GM21423 (cell line): ENCODE measurements around the gene GPR171.
"Not testable (repeated sequence)": the region's sequence is repeated elsewhere in the genome, so short reads cannot be mapped to it uniquely, and the experiment has no call there.

Experiments
- ATAC-seq: cut with Tn5 transposase; IDR thresholded peaks from one replicate; pipeline ENCODE4 v1.9.1; 2021; ENCODE audit warnings: mild to moderate bottlenecking, moderate library complexity; ENCODE audit not compliant: unreplicated experiment

GPR171 gene, protein sequence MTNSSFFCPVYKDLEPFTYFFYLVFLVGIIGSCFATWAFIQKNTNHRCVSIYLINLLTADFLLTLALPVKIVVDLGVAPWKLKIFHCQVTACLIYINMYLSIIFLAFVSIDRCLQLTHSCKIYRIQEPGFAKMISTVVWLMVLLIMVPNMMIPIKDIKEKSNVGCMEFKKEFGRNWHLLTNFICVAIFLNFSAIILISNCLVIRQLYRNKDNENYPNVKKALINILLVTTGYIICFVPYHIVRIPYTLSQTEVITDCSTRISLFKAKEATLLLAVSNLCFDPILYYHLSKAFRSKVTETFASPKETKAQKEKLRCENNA

DNA sequence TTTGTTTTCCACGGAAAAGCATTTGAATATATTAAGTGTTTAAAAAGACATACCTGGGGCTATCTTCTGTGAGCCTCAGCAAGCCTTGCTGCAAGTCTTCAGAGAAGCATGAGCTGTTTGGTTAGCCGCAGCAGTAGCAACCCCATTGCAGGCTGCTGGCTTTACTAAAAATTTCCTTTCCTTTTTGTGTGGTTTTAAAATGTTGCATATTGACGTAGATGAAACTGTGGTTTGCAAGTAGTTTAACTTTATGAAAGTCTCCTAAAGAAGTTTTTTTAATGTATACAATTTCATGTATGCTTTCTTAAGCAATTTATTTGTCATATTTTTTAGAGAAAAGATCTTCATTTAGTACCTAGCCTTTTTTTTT, at the start of gene GPR171:
Gene GPR171 (minus strand): TSS at position 166 of the 370 bp plus-strand sequence. CDS start 3,830 bp downstream, outside the sequence.
- peak; percentile 88 for ATAC-seq

DNA sequence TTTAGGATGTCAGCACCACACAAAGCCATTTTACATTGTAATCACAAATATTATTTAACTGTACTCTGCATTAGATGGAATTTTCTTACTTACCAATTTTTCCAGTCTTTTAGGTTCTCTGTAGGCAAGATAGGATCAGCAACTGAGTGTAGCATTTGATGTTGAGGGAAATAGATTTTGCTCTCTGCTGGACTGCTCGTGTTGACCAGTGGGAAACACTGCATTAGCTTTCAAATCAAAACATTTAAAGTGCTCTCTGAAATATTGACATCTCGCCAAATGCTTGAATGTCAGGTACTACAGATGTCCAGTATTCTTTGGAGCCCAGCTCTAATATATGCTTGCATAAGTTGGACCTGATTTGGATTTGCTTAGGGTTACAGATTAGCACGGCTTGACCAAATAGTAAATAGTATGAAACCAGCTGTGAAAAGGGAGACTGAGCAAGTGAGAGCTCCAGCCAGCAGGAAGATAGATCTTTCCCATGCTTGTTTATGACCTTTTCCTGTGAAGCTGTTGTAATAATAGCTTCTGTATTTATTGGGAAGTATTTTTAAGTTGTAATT, 45.8 kb upstream of the GPR171 start:
- ATAC-seq: no peak

DNA sequence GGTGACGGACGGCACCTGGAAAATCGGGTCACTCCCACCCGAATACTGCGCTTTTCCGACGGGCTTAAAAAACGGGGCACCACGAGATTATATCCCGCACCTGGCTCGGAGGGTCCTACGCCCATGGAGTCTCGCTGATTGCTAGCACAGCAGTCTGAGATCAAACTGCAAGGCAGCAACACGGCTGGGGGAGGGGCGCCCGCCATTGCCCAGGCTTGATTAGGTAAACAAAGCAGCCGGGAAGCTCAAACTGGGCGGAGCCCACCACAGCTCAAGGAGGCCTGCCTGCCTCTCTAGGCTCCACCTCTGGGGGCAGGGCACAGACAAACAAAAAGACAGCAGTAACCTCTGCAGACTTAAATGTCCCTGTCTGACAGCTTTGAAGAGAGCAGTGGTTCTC, 39.0 kb upstream of the GPR171 start:
- not testable (repeated sequence) for ATAC-seq

DNA sequence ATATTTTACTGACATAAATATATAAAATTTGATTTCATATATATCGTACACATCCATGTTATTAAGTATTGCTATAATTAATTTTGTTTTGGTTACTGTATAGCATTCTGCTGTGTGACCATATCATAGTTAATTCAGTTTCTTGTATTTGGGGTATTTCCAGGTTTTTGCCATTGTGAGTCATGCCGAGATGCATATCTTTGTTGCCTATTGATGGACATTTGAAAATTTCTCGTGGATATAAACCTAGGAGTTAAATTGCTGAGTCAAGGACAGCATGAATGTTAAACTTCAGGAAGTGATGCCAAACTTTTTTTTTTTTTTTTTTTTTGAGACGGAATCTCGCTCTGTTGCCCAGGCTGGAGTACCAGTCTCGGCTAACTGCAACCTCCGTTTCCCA, 33.7 kb upstream of the GPR171 start:
- no peak for ATAC-seq

DNA sequence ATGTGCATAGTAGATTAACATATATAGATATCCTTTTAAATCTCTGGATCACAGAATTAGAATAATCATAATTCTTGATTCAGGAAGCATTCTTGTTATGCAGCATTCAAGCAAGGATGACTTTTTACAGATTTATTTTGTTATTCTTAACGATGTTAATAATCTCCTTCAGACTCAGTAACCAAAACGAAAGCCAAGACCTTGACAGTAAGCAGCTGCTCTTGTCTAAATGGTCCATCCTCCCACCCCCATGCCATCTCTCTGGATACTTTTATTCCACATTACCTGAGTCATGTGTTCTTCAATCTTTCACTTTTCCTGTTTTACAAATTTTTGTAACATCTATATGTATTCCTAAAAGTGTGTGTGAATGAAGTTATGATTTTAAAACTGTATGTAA, 33.3 kb upstream of the GPR171 start:
- no peak for ATAC-seq

DNA sequence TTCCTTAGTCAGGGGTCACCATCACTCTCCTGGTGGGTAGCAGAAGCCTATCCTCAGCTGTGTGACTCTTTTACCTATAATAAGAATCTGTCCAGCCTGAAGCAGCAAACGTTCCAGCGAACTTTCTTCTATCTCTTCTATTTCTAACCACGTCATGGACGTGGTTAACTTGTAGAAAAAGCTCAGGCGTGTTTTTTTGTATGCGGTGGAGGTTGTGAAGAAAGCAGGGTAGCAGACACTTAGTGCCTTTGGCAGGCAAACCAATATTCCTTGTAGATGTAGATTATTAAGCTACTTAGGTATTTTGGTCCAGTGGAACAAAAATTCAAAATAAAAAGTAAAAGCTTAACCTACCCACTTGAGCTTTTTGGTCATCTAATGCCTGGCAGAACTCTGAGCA, 31.8 kb upstream of the GPR171 start:
- no peak for ATAC-seq

DNA sequence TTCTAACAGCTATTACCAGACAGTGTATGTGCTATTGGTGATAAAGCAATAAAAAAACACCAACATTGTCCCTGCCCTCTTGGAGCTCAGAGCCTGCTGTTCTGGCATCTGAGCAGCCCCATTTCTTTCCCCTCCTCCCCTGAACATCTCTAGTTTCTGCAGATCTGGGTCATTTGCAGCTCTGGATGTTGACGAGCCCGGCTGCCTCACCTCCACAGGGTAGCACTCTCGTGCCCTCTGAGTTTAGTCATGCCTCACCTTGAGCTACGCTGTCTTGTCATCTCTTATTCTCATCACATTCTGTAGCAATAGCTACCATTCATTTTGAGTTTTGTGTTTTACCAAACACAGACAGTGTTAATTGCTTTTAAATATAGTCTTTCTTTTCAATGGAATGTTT, 30.0 kb upstream of the GPR171 start:
- no peak for ATAC-seq

DNA sequence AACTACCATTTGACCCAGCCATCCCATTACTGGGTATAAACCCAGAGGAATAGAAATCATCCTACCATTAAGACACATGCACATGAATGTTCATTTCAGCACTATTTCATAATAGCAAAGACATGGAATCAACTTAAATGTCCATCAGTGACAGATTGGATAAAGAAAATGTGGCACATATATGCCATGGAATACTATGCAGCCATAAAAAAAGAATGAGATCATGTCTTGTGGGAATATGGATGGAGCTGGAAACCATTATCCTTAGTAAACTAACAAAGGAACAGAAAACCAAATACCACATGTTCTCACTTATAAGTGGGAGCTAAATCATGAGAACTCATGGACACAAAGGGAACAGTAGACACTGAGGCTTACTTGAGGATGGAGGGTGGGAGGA, 29.4 kb upstream of the GPR171 start:
- not testable (repeated sequence) for ATAC-seq

DNA sequence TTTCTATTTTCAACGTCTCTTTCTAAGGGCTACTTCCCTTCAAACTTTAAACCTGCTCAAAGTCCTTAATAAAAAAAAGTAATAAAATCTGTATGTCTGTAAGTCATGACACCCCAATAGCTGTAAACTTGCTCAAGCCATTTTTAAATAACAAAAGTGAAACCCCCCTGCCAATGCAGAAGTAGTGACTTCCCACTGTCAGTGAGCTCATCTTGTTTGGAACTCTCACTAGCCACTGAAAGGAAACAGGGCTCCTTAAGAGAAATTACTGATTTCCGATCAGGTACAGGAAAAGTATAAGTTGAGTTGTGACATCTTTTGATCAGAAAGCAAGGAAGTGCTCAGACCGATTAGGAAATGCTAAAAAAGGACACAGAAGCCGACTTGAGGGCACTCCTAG, 27.6 kb upstream of the GPR171 start:
- peak; percentile 41 for ATAC-seq

DNA sequence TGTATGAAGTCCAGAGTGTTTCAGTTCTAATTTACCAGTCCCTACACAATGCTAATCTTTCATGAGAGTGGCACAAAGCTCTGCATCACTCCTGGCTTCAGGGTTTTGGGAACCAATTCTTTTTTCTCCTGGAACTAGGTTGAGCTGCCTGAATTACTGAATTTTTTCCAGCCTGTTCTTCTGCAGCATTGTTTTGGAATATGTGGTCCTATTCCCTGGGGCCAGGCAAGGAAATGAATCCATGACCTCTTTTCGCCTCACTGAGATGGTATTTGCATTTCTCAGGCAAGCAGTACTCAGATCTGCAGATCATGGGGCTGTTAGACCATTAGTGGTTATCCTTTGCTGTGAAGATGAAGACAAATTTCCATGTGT, 25.6 kb upstream of the GPR171 start:
- peak; percentile 30 for ATAC-seq

DNA sequence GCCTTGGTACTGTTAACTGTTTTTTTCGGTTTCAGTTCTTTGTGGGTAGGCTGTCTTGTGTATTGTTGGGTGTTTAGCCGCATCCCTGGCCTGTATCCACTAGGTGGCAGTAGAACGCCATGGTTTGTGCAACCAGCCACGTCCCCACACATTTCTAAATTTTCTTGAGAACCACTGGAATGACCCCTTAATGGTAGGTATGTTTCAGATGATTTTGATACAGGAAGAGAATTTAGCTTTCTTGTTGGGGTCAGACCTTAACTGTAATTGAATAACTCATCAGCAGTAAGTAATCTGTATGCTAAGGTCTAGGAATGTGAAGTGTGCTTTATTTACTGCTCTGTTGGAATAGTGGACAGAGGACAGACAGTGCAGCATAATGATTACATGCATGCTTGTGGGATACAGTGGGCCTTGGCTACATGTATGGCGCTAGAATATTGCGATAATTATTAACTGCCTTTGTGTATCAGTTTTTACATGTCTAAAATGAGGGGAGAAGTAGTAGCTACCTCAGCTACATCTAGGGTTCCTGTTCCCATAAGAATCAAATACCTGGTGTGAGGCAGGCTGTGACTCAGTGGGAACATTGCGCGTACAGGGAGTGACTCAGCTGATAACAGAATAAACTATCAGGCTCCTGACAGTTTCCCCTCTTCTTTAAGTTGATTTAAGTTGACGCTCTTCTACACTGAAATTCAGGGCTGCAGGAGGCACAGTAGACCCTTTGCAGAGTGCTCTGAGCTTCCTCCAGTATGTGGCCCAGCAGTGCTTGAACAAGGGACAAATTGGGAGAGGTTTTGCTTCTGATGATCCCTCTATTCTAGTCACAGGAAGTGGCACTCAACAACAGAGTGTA, 25.0 kb upstream of the GPR171 start:
- ATAC-seq: peak; percentile 81

DNA sequence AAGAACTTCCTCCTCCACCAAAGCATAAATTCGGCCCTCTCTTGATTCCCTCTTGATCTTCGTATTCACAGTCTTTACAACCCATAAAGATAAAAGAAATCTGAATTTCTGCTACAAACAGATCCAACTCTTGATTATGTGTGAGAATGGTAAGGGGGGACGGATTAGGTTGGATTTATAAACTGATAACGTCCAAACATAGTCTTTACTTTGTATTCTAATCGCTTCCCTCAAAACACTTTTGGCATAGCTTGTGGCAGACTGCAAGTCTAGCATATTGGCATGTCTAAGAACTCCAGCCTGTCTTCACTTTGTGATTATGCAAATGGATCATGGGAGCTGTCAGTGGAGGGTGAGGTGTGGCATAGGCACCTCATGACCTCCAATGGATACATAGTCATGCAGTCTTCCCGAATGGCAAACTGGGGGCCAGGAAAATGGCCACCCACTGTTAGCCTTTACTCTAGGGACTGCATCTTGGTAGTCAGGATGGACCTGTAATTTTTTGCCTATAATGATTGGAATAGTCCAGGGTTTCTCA, 24.3 kb upstream of the GPR171 start:
- ATAC-seq: peak; percentile 27

DNA sequence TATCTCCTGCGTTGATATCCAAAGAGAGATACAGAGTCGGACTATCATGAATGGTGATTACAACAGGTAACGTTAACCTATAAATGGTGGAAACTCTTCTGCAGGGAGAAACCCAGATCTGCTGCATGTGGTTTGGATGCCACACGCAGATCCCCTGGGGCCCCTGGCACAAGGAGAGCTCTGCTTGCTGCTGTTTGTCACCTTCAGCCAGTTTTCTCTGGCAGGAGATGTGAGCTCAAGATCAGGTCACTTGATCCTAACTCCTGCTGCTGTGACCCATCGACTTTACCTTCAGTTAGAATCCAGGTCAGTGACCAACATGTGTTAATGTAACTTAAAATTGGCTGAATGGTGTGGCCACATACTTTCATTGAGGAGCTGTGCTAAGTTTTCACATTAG, 23.8 kb upstream of the GPR171 start:
- no peak for ATAC-seq

DNA sequence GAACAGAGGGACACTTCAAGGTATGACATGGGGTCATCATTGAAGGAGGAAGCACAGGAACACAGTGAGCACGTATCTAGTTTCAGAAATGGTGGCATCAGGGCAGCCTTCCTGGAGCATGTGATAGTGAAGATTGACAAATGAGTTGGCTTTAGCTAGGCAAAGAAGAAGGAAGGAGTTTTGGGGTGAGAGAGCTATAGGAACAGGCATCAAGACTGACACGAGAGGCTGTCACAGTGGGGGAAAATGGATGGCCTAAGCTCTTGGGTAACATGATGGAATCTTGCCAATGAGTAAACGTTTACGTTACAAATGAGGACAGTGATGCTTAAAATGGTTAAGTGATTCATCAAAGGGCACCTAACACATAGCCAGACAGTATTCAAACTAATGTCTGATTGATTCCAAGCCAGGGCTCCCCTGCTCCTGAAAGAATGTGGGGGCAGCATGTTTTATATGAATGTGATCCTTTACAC, 23.1 kb upstream of the GPR171 start:
- ATAC-seq: no peak

DNA sequence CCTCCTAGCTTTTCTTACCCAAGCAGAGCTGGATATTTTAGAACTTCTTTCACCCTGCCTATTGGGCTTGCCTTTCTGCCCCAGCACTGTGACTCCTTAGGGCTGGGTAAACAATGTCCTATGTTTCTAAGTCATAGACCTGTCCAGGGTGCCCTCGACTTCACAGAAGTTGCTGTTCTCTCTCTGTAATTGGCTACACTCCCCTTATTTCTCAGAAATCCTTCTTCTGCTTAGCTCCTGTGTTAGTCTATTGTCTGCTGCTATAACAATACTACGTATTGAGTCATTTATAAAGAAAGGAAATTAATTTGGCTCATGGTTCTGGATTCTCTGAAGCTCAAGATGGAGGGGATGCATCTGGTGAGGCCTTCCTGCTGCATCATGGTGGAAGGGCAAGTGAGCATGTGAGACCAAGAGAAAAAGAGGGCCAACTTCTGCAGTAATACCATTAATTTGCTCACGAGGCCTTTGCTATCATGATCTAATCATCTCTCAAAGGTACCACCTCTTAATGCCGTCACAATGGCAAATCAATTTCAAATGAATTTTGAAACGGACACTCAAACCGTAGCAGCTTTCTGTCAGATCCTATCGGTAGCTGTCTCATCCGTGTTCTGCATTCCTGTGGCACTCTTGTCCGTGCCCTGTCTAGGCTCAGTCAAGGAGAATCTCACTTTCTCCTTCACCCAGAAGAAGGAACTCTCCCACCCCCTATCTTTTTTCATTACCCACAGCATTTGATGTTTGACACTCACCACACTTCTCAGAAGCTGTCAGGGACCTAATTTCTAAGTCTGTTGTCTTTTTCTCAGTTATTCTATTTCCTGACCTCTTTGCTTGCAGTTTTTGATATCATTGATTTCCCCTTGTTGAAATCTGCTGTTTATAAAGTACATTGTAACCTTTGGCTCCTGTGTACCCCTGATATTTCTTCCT, 22.3 kb upstream of the GPR171 start:
- no peak for ATAC-seq

DNA sequence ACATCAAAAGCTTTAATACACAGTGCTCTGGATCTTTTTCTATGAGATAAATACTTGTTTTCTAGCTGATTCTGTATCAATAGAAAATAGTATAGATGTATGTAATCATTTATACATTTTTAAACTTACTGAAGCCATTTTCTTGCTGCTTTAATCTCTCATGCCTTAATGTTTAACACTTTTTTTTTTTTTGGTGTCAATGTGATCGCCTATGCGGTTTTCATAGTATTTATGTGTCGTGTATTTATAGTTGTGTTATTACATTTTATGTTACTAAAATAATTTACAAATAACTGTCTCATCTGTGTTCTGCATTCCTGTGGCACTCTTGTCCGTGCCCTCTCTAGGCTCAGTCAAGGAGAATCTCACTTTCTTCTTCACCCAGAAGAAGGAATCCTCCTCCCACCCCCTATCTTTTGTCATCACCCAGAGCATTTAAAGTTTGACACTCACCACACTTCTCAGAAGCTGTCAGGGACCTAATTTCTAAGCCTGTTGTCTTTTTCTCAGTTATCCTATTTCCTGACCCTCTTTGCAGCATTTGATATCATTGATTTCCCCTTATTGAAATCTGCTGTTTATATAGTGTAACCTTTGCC, 21.4 kb upstream of the GPR171 start:
- ATAC-seq: no peak

DNA sequence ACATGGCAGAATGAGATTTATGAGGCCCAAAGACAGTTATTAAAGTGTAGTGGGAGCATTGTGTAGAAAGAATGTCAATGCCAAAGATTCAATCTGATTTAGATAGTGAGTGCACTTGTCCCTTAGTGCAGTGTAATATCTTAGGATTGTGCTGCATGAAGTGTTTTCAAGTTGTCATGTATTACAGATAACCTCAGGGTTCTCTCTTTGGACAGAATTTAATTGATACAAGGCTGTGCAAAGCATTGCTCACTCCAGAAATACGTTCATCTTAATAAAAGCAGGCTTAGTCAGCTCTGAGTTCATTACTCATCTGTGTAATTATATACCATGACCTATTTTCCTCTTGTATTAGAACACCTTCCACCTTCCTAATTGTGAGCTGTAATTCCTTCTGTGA, 16.0 kb upstream of the GPR171 start:
- ATAC-seq: no peak

DNA sequence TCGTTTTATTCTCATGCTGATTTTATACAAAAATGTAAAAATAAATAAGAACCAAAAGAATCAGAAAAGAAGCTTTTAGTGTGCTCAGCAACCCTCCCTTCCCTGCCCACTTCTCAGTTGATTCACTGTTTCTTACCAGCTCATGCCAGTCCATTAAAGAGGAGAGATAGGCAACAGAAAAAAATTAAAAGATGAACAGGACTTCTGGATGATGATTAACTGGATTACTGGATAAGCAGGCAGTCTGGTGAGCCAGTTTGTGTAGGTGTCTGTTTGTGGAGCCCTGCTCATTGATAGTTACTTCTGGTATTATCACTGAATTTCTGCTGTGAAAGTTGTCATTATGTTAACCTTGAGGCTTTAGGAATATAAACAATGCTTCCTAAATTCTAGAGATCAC, 15.1 kb upstream of the GPR171 start:
- ATAC-seq: no peak

DNA sequence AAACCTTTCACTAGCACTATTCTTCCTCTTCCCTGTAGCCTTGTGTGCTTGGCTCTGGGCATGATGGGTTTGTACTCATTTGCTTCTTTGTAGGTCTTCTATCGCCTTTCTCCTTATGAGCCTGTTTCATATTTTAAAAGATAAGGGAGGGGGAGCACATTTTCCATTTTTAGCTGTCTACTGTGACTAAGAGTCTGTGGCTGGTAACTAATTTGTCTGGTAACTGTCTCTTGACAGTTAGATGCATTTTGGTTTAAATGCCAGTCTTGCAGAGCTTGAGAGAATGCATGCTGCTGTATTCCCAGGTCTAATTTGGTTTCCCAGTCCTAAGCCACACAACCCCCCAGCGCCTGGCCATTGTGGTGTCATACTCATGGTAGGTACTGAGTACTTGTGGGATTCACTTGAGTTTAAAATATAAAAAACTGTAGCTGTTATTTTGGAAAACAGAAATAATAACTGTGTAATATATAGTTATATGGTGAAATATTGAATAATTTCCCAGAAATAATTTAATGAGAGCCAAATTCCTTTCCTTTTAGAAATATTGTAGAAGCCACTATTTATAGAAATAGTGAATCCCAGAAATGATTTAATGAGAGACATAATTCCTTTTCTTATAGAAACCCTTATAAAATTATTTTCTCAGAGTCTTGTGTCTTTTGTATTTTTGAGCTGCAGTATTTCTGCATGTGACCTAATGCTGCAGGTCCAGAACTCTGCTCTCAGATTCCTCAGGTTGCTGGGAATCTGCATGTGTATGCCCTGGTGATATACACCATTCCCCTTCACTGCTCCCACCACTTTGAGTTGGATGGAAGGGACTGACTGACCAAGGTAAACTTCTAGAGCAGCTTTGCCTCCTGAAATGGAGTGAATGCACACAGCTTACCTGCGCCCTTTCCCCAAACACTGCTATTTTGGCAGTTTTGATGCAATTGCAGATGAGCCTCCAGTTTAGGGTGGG, 13.9 kb upstream of the GPR171 start:
- ATAC-seq: no peak
